ENCODE data around the gene SLC16A13. TPM values are rescaled to one million over a fixed set of nuclear protein-coding genes. Genes with fewer than 3 reads are reported as not detected.

The SLC16A13 gene
- total and polyA plus RNA-seq, 2 donors (not counting 1 experiment from before 2014, with no cell fraction given) = 1.3 to 1.4 TPM

- Histone ChIP-seq H3K79me2 (ENCODE audit: control insufficient read depth, insufficient read depth, low read length) (no peaks in the 10 kb centered on the region), H3K36me3 (ENCODE audit: control insufficient read depth, insufficient read depth, low read length) (peaks cover 5% of the 10 kb centered on the region), H3K27ac (ENCODE audit: insufficient read depth, low read length) (no peak overlapping the region), H3K27me3 (ENCODE audit: control insufficient read depth, insufficient read depth, low read length) (no peaks in the 10 kb centered on the region), H3K4me1 (ENCODE audit: control insufficient read depth, extremely low read depth, insufficient read depth, low read length) (no peaks in the 10 kb centered on the region), H3K9me3 (ENCODE audit: control insufficient read depth, insufficient read depth, low read depth, low read length) (no peaks in the 10 kb centered on the region), H3K9ac (ENCODE audit: insufficient read depth, low read length) (no peak overlapping the region), H3K4me3 (replicated peaks in 1 of 4; ENCODE audit: control extremely low read depth in 1 of 4, insufficient read depth in 1 of 4, low read depth in 3 of 4, low read length in 4 of 4) (no peak overlapping the region), H2AFZ (ENCODE audit: low read length) (no peak overlapping the region), H4K20me1 (ENCODE audit: control insufficient read depth, extremely low read depth, insufficient read depth, low read length) (peaks cover 2% of the 10 kb centered on the region), H3K4me2 (ENCODE audit: extremely low read depth, insufficient read depth, low read length) (no peak overlapping the region)
- no peak for TF ChIP-seq CTCF (conservative IDR thresholded peaks at IDR 0.05 in 1 of 2, IDR thresholded peaks at IDR 0.05 in 1 of 2; ENCODE audit: low read depth in 1 of 2, low read length in 2 of 2)
- TF ChIP-seq EZH2 (IDR thresholded peaks at IDR 0.05; ENCODE audit: low read length, missing control alignments) = no peak
- no peak for DNase-seq (ENCODE audit: low read depth in 2 of 2)
These were observed 41.7 kb upstream of the SLC16A13 start for GRCh38 chr17:6994118-6994598.

GRCh38 chr17:6994666-6995256, 41.1 kb upstream of the SLC16A13 start:
- Histone ChIP-seq H3K27ac (ENCODE audit: insufficient read depth, low read length) (no peak overlapping the region), H3K9ac (ENCODE audit: insufficient read depth, low read length) (no peak overlapping the region), H4K20me1 (ENCODE audit: control insufficient read depth, extremely low read depth, insufficient read depth, low read length) (peaks cover 2% of the 10 kb centered on the region), H3K27me3 (ENCODE audit: control insufficient read depth, insufficient read depth, low read length) (no peaks in the 10 kb centered on the region), H3K4me3 (replicated peaks in 1 of 4; ENCODE audit: control extremely low read depth in 1 of 4, insufficient read depth in 1 of 4, low read depth in 3 of 4, low read length in 4 of 4) (no peak overlapping the region), H3K9me3 (ENCODE audit: control insufficient read depth, insufficient read depth, low read depth, low read length) (no peaks in the 10 kb centered on the region), H3K4me2 (ENCODE audit: extremely low read depth, insufficient read depth, low read length) (no peak overlapping the region), H2AFZ (ENCODE audit: low read length) (no peak overlapping the region), H3K4me1 (ENCODE audit: control insufficient read depth, extremely low read depth, insufficient read depth, low read length) (no peaks in the 10 kb centered on the region), H3K36me3 (ENCODE audit: control insufficient read depth, insufficient read depth, low read length) (peaks cover 7% of the 10 kb centered on the region), H3K79me2 (ENCODE audit: control insufficient read depth, insufficient read depth, low read length) (no peaks in the 10 kb centered on the region)
- TF ChIP-seq EZH2 (IDR thresholded peaks at IDR 0.05; ENCODE audit: low read length, missing control alignments) (no peak), CTCF (conservative IDR thresholded peaks at IDR 0.05 in 1 of 2, IDR thresholded peaks at IDR 0.05 in 1 of 2; ENCODE audit: low read depth in 1 of 2, low read length in 2 of 2) (no peak)
- peak; percentile 11 to 29 for DNase-seq (ENCODE audit: low read depth in 2 of 2)

GRCh38 chr17:6995500-6996255, 40.1 kb upstream of the SLC16A13 start, which contains the start of gene ALOX12:
TSS of gene ALOX12 (plus strand) at chr17:6996049. CDS start at chr17:6996118, 69 bp downstream.
- Histone ChIP-seq H3K4me2 (ENCODE audit: extremely low read depth, insufficient read depth, low read length) (peak within 1 kb of the TSS; percentile 51), H3K4me3 (replicated peaks in 1 of 4; ENCODE audit: control extremely low read depth in 1 of 4, insufficient read depth in 1 of 4, low read depth in 3 of 4, low read length in 4 of 4) (peak within 1 kb of the TSS in 2 of 4 experiments; percentile 6 to 32), H3K4me1 (ENCODE audit: control insufficient read depth, extremely low read depth, insufficient read depth, low read length) (no peaks in the 10 kb centered on the region), H3K27ac (ENCODE audit: insufficient read depth, low read length) (no peak within 1 kb of the TSS), H3K27me3 (ENCODE audit: control insufficient read depth, insufficient read depth, low read length) (no peaks in the 10 kb centered on the region), H3K79me2 (ENCODE audit: control insufficient read depth, insufficient read depth, low read length) (no peaks in the 10 kb centered on the region), H3K9me3 (ENCODE audit: control insufficient read depth, insufficient read depth, low read depth, low read length) (no peaks in the 10 kb centered on the region), H2AFZ (ENCODE audit: low read length) (no peak within 1 kb of the TSS), H3K9ac (ENCODE audit: insufficient read depth, low read length) (no peak within 1 kb of the TSS), H3K36me3 (ENCODE audit: control insufficient read depth, insufficient read depth, low read length) (peaks cover 7% of the 10 kb centered on the region), H4K20me1 (ENCODE audit: control insufficient read depth, extremely low read depth, insufficient read depth, low read length) (peaks cover 2% of the 10 kb centered on the region)
- TF ChIP-seq CTCF (conservative IDR thresholded peaks at IDR 0.05 in 1 of 2, IDR thresholded peaks at IDR 0.05 in 1 of 2; ENCODE audit: low read depth in 1 of 2, low read length in 2 of 2) = no peak
- TF ChIP-seq EZH2 (IDR thresholded peaks at IDR 0.05; ENCODE audit: low read length, missing control alignments) = no peak
- peak in 1 of 2 donors; percentile 2 for DNase-seq (ENCODE audit: low read depth in 2 of 2)
